GM19397 (cell line): ENCODE measurements around the gene OGFR.

Source experiments
- ATAC-seq: cut with Tn5 transposase; IDR thresholded peaks from one replicate; pipeline ENCODE4 v1.9.1; 2021; ENCODE audit warnings: mild to moderate bottlenecking, moderate library complexity; ENCODE audit not compliant: unreplicated experiment

Gene OGFR

DNA sequence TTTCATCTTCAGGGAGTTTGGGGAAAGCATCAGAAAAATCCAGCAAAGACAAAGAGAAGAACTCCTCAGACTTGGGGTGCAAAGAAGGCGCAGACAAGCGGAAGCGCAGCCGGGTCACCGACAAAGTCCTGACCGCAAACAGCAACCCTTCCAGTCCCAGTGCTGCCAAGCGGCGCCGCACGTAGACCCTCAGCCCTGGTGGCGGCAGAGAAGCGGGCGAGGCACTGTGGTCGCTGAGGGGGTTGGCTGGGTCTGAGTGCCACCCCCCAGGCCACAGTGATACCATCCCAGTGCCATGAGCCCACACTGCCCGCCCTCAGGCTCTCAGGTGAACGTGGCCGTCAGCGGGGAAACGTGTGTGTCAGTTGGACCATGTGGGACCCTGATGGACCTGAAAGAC is 5.2 kb upstream of the OGFR start:
- ATAC-seq, result no peak

DNA sequence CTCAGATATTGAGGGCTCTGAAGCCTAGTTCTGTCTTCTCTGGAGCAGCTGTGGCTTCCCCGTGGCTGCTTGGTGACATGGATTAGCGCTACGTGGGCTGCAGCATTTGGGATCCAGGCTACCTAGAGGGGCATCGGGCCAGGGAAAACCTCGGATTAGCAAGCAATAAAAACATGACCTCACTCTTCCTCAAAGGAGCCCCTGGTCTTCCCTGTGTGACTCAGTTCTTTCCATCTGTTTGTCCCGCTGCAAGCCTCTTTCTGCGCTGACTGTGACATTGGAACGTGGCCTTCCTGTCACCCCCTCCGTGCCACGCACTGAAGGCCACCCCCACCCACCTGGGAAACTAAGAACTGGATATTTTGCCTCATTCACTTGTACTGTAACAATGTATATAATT is 4.8 kb upstream of the OGFR start:
- ATAC-seq, result no peak

DNA sequence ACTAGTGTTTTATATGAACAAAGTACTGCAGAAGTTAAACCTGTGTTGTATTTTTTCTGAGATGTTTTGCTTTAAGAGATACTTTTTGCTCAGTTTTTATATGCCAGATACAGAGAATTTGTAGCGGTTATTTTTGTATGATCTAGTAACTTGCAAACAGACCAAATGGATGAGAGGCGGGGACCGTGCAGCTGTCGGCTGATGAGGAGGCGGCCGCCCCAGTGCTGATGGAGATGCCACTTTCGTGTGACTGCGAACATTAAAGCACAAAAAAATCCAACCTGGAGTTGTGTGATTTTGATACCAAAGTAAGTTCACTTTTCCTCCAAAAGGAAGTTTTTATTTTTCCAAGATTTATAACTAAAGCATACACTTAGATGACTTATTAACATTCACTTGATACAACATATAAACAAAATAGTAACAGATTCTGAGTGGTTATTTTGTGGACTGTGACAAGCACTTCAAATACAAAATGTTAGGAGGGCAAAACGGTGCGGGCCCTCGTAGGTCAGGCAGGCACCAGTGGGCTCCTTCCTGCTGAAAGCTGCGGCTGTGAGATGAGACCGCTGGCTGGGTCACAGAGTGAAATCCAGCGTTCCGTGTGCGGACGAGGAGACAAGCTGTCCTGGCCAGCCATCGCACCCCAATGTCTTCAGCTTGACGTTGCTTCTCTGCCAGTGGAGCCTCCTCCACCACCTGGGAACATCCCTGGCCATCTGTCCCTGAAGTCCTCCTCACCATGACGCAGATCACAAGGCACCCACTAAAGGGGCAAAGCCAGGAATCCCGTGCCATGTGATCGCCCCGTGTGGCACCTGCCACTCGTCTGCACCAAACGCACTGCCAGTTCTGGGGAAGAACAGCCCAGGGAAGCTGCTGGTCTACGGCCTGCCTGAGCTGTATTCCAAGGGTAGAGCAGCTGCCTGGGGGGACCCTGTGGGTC is 4.0 kb upstream of the OGFR start:
- ATAC-seq, result no peak

DNA sequence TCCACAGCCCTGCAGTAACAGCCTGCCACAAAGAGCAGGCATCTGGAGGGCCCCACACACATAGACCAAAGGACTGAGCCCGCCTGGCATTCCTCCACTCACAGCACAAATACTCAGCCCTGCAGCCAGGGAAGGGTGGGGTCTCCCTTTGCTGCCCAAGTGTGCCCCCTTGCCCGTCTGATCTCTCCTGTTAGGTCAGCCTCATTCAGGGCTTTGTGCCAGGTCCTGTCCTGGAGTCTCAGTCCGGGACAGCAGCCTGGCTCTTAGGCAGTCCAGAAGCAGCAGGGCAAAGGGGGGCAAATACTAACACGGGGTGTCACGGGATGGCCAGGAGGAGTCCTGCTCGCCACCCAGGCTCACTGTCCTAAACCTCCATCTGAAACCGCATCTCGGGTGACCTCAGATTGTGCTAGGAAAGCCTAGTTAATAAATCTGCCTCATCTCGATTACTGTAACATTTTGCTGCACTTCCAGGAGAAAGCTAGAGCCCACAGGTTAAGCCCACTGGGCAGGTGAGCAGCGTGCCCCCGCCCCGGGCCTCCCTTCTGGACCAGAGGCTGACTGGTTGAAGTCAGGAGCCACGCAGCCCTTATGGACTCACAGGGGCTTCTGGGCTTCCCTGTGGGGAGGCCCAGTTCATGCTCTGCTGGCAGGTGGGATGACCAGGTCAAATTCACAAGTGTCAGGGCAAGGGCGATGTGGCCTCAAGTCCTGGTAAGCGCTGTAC is 3.2 kb upstream of the OGFR start:
- no peak for ATAC-seq

DNA sequence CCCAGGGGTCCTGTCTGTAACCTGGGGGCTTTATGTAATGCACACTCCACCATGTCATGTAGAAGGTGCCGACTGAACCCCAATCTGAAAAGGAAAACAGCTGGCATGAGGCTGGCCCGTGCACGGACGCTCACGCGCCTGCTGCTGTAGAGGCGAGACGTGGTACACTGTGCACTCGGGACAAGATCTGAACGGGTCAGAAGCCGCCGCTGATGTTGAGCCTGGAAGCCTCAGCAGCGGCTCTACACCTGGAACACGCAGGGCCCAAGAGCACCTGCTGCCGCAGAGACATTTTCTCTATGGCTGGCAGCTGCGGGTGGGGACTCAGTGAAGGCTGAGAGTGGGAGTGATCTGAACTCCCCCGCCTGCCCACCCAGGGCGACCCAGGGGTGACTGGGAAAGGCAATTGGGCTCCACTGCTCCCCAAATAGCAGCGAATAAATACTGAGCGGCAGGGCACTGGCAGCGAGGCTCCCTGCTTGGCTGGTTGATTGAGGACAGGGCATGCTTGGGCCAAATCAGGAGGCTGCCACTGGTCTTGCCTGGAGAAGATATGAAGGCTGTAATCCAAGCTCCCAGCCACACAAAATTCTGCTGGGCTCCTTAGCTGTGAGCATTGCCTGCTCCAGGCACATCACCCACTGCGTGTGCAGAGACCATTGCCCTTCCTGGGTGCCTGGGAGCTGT is 2.5 kb upstream of the OGFR start:
- ATAC-seq, result no peak

DNA sequence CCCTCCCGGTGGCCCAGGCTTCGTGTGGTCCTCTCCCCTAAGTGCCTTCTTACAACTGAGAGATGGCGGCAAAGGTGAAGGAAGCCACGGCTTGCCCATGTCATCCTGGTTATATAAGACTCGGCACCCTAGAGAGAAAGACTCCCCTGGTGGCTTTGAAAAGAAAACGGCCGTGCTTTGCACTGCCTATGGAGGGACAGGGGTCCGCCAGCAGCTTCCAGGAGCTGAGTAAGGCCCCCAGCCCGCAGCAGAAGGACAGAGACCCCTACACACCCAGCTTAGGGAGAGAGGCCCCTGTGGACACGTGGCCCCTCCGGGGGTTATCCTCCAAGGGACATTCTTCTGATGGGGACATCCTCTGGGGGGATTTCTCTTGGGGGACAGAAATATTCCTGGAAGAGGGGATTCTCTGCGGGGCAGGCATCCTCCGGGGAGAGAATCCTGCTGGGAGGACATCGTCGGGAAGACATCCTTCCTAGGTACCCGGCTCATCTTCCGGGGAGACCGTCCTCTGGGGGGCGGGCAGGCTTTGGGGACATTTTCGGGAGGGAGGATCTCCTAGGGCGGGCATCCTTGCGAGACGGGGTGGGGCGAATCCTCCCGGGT is 511 bp upstream of the OGFR start:
- no peak for ATAC-seq

DNA sequence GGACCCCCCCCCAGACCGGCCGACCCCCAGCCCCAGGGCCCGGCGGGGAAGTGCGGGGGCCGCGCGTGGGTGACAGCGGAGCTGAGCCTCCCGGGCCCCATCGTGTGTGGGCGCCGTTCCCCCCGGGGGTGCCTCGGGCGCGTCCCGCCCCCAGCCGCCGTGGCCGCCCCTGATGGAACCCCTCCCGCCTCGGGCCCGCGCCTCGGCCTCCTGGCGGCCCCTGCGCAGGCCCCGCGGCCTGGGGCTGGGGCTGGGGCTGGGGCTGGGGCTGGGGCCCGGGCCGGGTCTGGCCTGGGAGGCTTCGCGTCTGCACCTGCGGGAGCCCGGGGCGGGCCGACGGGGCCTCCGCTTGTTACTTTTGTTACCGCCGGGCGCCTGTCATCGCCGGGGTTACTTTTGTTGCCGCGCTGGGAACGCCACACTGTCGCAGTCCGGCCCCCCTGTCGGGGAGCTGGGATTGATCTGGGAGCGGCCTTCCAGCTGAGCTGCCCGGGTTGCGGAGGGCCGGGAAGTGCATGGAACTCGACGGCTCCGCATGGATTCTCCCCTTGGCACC is 598 bp downstream of the OGFR start:
- no peak for ATAC-seq

DNA sequence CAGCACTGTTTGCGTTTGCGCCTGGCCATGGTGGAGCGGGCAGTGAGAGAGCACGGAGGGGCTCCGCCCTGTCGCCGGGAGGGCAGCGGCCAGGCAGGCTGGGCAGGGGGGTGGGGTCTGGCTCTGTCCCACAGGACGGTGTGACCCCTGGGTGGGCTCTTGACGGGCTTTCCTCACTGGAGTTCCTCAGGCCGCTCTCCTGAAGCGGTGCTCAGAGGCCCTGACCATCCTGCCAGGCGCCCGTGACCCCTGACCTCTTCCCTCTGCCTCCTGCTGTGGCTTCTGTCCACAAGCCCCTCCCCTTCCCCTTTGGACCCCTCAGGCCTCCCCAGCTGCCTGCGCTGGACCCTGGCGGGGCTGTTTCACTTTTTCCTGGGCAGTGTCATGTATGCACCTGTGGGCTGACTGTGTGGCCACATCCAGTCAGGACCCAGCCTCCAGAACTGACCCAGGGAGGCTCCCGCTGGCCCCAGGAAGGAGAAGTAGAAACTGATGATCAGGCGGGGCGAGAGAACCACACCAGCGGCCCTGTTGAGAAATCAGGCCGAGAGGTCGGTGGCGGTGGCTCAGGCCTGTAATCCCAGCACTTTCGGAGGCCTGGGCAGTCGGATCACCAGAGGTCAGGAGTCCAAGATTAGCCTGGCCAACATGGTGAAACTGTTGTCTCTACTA is 1.2 kb downstream of the OGFR start:
- no peak for ATAC-seq

DNA sequence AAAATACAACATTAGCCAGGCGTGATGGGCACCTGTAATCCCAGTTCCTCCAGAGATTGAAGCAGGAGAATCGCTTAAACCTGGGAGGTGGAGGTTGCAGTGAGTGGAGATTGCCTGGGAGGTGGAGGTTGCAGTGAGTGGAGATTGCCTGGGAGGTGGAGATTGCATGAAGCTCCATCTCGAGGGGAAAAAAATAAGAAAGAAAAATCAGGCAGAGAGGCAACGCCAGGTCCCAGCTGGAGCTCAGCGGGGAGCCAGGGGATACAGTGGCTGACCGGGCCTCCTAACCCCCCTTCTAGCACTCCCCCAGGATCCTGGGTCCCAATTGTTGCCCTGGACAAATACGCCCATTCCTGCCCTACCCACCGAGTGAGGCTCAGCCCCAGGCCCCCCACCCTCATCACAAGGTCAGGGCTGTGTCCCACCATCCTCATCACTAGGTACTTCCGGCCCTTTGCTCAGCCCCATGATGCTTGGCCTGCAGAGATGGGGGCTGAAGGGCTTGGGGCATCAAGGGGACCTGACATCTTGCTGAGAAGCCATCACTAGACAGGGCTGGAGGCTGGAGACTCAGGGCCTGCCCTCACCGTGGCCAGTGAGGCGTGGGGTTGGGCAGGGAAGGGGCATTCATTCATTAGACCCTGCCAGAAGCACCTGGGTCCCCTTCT is 1.9 kb downstream of the OGFR start:
- ATAC-seq, result no peak

DNA sequence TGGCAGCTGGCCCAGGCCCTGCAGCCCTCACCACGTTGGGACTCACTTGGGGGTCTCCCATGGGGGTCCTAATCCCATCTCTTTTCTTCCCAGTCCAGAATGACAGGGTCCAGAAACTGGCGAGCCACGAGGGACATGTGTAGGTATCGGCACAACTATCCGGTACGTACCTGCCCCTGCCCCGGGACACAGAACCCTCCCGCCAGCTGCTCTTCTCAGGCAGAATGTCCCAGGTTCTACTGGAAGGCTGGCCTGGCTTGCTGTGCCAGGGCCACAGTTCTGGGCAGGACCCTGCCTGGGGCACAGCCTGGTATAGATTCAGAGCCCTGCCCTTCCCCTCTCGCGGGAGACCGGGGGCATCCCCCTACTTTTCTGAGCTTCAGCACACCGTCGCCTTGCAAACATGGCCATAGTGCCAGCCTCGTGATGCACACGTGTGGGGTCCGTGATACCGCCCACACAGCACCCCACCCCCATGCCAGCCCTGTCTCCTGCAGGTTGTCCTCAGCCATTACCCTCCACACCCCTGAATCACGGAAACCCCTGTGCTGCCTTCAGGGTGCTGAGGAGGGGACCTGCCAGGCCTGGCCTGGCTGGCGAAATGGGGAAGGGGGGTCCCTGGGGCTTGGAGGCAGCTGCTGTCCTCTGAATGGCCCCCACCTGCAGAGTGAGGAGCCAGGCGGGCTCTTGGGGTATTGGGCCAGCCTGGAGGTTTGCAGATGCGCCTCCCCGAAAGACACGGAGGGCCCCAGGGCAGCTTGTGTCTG is 3.0 kb downstream of the OGFR start:
- no peak for ATAC-seq

DNA sequence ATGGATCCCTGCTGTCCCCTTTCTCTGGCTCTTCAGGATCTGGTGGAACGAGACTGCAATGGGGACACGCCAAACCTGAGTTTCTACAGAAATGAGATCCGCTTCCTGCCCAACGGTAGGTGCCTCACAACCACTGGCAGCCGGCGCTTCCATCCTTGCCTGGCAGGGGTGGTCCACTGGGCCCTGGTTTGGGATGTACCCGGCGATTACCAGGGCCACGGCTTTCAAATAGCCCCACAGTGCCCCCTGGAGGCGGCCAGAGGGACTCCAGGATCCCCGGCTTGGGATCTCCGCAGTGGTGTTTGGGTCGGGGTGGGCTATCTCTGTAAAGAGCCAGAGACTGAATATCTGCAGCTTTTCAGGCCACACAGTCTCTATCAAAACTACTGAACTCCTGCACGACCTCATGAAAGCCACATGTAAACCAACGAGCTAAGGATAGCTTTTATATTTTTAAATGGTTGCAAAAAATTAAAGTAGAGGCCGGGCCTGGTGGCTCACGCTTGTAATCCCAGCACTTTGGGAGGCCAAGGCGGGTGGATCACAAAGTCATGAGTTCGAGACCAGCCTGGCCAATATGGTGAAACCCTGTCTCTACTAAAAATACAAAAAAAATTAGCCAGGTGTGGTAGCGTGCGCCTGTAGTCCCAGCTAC is 3.7 kb downstream of the OGFR start:
- no peak for ATAC-seq

DNA sequence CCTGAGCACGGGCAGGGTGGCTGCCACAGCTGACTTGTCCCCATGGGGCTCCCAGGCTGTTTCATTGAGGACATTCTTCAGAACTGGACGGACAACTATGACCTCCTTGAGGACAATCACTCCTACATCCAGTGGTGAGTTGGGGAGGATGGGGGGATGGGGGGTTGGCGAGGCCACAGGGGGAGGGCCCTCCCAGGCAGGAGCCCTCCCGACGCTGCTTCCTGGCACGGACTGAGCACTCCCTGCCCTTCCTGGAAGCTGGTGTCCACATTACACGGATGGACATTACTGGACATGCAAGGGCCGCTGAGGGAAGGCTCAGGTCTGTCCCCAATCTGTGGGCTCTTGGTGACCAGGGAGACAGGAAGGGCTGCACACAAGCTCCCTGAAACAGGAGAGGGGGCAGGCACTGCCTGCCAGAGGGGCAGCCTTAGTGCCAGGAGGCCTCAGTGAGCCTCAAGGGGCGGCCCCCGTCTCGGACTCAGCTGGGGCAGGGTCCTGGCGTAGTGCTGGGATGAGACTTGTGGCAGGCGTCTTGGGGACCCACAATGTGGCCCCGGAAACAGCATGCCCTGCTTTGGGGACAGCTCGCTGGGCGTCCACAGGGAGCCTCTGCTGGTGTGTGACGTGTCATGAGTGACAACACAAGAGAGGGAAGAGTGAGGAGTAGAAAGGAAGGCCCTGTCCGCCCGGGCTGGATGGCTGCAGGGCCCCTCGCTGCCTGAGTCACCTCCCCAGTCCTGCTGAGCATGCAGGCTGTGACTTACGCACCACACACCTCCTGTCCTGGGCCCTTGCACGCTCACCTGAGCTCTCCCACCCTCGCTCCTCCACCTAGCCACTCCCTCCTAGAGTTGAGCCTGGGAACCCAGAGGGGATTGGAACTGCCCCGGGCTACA is 5.1 kb downstream of the OGFR start:
- no peak for ATAC-seq

DNA sequence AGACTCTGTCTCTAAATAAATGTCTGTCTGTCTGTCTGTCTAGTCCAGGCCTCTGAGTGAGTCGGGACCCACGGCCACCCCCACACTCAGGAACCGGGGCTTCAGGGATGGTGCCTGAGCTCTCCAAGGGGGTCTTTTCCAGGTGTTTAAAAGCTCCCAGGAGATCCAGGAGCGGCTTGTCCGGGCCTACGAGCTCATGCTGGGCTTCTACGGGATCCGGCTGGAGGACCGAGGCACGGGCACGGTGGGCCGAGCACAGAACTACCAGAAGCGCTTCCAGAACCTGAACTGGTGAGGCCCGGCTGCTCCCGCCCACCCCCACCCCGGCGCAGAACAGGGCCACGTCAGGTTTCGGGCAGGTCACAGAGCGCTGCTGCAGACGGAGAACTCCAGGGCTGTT is 6.7 kb downstream of the OGFR start:
- ATAC-seq, result no peak

DNA sequence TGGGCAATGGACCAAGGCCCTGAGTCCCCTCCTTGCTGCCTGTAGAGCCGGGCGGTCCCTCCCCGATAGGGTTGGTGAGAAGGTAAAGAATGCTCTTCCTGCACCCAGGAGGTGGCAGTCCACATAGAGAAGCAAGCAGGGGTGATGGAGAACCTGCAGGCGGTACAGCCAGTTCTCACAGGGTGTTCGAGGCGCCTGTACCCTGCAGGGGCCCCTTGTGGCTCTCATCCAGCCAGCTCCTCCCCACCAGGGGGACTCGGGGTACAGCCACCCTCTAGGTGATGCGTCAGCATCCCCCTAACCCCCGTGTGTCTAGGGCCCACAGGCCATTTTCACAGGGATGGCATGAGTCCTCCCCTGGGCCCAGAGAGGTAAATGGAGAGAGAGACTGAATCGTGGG is 7.1 kb downstream of the OGFR start:
- ATAC-seq, result no peak

DNA sequence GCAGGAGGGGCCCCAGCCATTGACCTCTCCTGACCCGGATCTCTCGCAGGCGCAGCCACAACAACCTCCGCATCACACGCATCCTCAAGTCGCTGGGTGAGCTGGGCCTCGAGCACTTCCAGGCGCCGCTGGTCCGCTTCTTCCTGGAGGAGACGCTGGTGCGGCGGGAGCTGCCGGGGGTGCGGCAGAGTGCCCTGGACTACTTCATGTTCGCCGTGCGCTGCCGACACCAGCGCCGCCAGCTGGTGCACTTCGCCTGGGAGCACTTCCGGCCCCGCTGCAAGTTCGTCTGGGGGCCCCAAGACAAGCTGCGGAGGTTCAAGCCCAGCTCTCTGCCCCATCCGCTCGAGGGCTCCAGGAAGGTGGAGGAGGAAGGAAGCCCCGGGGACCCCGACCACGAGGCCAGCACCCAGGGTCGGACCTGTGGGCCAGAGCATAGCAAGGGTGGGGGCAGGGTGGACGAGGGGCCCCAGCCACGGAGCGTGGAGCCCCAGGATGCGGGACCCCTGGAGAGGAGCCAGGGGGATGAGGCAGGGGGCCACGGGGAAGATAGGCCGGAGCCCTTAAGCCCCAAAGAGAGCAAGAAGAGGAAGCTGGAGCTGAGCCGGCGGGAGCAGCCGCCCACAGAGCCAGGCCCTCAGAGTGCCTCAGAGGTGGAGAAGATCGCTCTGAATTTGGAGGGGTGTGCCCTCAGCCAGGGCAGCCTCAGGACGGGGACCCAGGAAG is 7.7 kb downstream of the OGFR start:
- no peak for ATAC-seq

DNA sequence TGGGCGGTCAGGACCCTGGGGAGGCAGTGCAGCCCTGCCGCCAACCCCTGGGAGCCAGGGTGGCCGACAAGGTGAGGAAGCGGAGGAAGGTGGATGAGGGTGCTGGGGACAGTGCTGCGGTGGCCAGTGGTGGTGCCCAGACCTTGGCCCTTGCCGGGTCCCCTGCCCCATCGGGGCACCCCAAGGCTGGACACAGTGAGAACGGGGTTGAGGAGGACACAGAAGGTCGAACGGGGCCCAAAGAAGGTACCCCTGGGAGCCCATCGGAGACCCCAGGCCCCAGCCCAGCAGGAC is 8.2 kb downstream of the OGFR start:
- ATAC-seq, result no peak

DNA sequence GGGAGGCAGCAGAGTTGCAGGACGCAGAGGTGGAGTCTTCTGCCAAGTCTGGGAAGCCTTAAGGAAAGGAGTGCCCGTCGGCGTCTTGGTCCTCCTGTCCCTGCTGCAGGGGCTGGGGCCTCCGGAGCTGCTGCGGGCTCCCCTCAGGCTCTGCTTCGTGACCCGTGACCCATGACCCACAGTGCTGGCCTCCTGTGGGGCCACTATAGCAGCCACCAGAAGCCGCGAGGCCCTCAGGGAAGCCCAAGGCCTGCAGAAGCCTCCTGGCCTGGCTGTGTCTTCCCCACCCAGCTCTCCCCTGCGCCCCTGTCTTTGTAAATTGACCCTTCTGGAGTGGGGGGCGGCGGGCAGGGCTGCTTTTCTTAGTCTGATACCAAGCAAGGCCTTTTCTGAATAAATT is 9.0 kb downstream of the OGFR start:
- ATAC-seq, result no peak
